Measurements from ENCODE around the gene SORBS1. TPM values are rescaled to one million over a fixed set of nuclear protein-coding genes. Genes with fewer than 3 reads are reported as not detected.
A peak's percentile ranks its signal among the peaks of the same experiment; 100 is the strongest.
"Not testable (repeated sequence)": the region's sequence is repeated elsewhere in the genome, so short reads cannot be mapped to it uniquely, and the experiment has no call there.

SORBS1 gene
- total RNA-seq, 4 donors from 2014 or later = 23.3 to 359 (median 72.2) TPM

GRCh38 chr10:95474228-95475002 is 86.8 kb downstream of the SORBS1 start:
- Histone ChIP-seq H3K9me3 (no peaks in the 10 kb centered on the region), H3K36me3 (no peaks in the 10 kb centered on the region), H3K27ac (peak overlapping the region; percentile 50 to 92 (median 82)), H3K4me1 (peaks cover 0 to 67% (median 17%) of the 10 kb centered on the region in 3 donors), H3K27me3 (no peaks in the 10 kb centered on the region), H3K4me3 (no peak overlapping the region)
- WGBS, 2 donors = 18 to 28% methylated on average over 7 of the region's 7 CpGs
- no peak for TF ChIP-seq POLR2A (IDR thresholded peaks at IDR 0.05)
- intact Hi-C loops (cut with DNase I) = no loop called here
- DNase-seq = no peak

- Histone ChIP-seq H3K36me3 (no peaks in the 10 kb centered on the region), H3K27ac (peak overlapping the region; percentile 55 to 92 (median 82)), H3K4me1 (peaks cover 0 to 51% (median 13%) of the 10 kb centered on the region in 3 donors), H3K27me3 (no peaks in the 10 kb centered on the region), H3K9me3 (no peaks in the 10 kb centered on the region), H3K4me3 (peak overlapping the region in 2 of 4 donors; percentile 7 to 25)
- intact Hi-C loops (cut with DNase I) = no loop called here
- TF ChIP-seq CTCF (IDR thresholded peaks at IDR 0.05) = no peak
- TF ChIP-seq POLR2A (IDR thresholded peaks at IDR 0.05) = no peak
- no peak for DNase-seq
- 82 to 86% methylated on average over 12 to 13 of the region's 13 CpGs for WGBS, 2 donors
Measured at GRCh38 chr10:95472304-95473088, 88.7 kb downstream of the SORBS1 start.

- Histone ChIP-seq H3K27ac (peak overlapping the region in 3 of 4 donors; percentile 72 to 86 (median 77)), H3K9me3 (no peaks in the 10 kb centered on the region), H3K27me3 (no peaks in the 10 kb centered on the region), H3K4me1 (peaks cover 0 to 36% (median 9%) of the 10 kb centered on the region in 3 donors), H3K4me3 (no peak overlapping the region), H3K36me3 (no peaks in the 10 kb centered on the region)
- intact Hi-C loops (cut with DNase I) = no loop called here
- no peak for DNase-seq
- 68 to 89% methylated on average over 3 to 5 of the region's 5 CpGs for WGBS, 2 donors
- TF ChIP-seq CTCF (IDR thresholded peaks at IDR 0.05) = no peak
- TF ChIP-seq POLR2A (IDR thresholded peaks at IDR 0.05) = no peak
Measured at GRCh38 chr10:95469676-95470075, 91.5 kb downstream of the SORBS1 start.

GRCh38 chr10:95469251-95469650 is 91.9 kb downstream of the SORBS1 start:
- Histone ChIP-seq H3K4me3 (no peak overlapping the region), H3K9me3 (no peaks in the 10 kb centered on the region), H3K36me3 (no peaks in the 10 kb centered on the region), H3K27ac (peak overlapping the region in 3 of 4 donors; percentile 72 to 86 (median 77)), H3K27me3 (no peaks in the 10 kb centered on the region), H3K4me1 (peaks cover 0 to 32% (median 7%) of the 10 kb centered on the region in 3 donors)
- intact Hi-C loops (cut with DNase I) = no loop called here
- 63 to 84% methylated on average over 3 of the region's 3 CpGs for WGBS, 2 donors
- no peak for DNase-seq
- TF ChIP-seq CTCF (IDR thresholded peaks at IDR 0.05) (no peak), POLR2A (IDR thresholded peaks at IDR 0.05) (no peak)

- DNase-seq; intact Hi-C loops (cut with DNase I); H3K27me3 ChIP-seq; H3K4me3 ChIP-seq; H3K36me3 ChIP-seq; H3K9me3 ChIP-seq: not testable (repeated sequence)
- Histone ChIP-seq H3K27ac (peak overlapping the region in 3 of 4 donors; percentile 72 to 86 (median 77)), H3K4me1 (peaks cover 0 to 26% (median 7%) of the 10 kb centered on the region in 3 donors)
- WGBS, 2 donors = 83 to 92% methylated on average over 5 of the region's 5 CpGs
Measured at GRCh38 chr10:95467642-95468041, 93.5 kb downstream of the SORBS1 start.

GRCh38 chr10:95467162-95467599 is 94.0 kb downstream of the SORBS1 start:
- intact Hi-C loops (cut with DNase I) = no loop called here
- Histone ChIP-seq H3K36me3 (no peaks in the 10 kb centered on the region), H3K27ac (peak overlapping the region in 3 of 4 donors; percentile 64 to 86 (median 77)), H3K27me3 (no peaks in the 10 kb centered on the region), H3K4me3 (no peak overlapping the region), H3K4me1 (peaks cover 0 to 23% (median 7%) of the 10 kb centered on the region in 3 donors), H3K9me3 (no peaks in the 10 kb centered on the region)
- WGBS, 2 donors = 12 to 15% methylated on average over 5 of the region's 5 CpGs
- no peak for TF ChIP-seq POLR2A (IDR thresholded peaks at IDR 0.05)
- peak in 1 of 6 experiments; percentile 8 for TF ChIP-seq CTCF (IDR thresholded peaks at IDR 0.05)
- DNase-seq = no peak
